TTC549 (cell line): ENCODE measurements around the gene LRRC8D.

Experiments
- FAIRE-seq: peaks from 2 replicates; lab custom pipeline; 2012; peaks lifted over from hg19 to GRCh38; lab: Jason Lieb, UNC

Gene LRRC8D

DNA sequence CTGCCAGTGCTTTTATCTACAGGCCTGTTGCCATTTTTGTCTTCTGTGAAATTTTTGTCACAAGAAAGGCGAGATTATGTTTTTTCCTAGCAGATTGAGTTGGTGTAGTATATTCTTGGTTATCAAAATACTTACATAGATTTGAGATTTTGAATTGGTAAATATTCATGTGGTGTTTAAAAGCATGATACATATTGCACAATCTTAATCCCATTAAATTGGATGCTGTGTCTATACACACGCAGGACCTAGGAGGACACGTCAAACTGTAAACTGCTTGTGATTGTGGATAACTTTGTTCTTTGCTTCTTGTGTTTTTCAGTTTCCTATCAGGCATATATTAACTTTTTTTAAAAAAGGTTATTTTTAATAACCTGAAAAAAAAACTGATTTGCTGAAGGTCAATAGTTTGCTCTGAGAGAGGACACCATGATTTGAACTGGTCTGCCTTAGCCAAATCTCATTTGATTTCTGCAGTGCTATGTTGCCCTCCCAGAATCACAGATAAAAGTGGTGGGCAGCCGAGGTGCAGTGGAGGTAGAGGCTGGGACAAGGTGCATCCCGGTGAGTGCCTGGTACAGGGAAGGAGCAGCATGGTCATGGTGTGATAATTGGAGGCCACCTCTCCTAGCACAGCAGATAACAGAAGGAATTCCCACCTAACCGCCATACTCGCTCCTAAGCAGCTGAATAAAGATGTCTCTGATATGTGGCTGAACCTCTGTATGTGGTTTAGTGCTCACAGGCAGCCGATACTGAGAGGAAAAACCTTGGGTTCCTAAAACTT is 76.7 kb downstream of the LRRC8D start:
- no peak for FAIRE-seq

DNA sequence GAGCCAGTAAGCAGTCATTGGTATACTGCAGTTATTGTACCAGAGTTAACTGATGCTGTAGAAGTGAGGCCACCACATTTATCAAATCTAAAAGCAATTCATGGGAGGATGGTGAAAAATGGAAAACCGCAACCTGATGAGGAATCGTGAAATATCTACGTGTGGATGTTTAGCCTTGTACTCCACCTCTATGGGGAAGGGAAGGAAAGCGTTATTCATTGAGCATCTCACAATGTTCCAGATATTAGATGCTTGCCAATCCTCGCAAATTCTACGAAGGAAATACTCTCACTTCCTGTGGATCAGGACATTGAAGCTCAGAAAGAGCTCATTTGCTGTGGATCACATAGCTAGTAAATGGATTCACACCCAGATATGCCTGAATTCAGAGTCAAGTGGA is 77.3 kb downstream of the LRRC8D start:
- FAIRE-seq: no peak

DNA sequence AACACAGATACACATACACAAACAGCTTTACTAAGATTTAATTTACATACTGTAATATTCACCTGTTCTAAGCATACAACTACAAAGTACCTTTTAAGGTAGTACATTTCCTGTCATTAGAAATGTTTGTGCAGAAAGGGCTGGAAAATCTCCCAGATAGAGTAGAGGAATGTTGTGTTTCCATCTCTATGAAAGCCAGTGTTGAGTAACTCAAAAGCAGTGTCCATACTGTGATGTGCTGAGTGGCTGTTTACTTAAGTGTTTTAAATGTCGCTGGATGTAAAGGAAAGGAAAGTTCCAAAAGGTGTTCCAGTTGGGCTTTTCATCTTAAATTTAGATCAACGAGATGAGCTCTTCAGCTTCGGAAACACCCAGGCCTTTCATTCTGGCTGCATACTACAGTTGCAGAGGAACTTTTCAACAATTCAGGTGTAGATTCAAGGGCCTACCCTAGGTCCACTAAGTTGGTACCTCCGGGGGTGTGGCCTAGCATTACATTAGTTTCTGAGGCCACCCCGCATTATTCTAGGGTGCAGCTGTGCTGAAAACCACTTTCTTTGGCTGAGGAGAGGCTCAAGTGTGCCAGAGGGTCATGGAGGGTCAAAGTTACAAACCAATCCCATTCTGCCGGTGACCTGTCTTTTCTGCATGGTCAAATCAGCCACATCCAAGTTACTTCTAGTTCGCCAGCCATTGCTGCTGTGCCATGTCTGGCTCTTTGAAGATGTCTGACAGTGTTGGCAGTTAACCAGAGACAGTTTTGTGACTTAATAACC is 78.1 kb downstream of the LRRC8D start:
- FAIRE-seq: no peak

DNA sequence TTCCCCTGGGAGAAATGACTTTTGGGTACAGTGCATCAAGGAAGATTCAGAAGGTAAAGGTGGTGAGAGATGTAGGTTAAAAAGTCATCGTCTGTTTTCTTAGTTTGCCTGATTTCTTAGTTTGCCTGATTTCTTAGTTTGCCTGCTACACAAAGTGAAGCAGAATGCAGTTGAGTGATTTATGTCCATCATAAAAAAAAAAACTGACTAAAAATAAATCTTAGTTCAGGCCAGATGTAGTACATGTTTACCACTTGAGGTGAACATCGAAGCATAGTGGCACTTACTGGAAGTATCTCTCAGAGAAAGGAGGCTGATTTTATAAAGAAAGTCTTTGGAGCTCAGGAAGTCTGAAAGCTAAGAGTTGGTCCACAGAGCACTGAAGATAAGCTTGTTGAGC is 79.5 kb downstream of the LRRC8D start:
- FAIRE-seq: no peak

DNA sequence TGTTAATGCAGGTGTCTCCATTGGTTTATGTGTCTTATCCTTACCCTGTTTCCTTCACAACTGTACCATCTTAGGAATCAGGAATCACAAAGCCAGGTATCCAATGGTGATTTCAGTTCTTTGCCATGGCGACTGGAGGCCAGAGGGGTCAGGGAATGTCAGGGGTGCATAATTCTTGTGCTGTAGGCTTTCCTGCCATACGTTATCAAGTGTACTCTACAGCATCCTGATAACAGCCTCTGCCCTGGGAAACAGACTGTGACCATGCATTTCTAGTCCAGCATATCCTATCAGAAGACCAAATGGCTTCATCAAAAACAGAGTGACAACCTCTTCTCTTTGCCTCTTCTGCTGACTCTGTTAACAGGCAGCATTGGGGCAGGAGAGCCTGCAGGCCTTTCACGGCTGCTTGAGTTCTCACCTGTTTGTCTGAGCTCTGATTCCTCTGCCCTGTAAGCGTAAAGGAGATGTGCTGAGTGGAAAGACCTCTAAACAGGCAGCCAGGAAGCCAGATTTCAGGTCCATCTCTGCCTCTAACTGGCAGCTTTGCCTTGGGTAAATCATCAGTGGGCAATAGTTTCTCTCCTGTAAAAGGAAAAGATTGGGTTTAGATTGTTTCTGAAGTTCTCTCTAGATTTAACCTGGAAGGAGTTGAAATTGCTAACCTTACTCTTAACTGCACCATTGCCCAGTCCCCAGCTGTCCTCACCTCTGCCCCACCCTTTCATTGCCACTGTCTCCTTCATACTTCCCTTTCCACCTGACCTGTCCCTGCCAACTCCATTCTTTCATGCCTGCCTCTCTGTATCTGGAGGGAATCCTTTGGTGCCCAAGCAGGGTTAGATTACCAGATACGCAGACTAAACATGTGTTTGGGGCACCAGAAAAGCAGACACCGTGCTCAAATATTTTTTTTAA is 80.2 kb downstream of the LRRC8D start:
- FAIRE-seq: no peak

DNA sequence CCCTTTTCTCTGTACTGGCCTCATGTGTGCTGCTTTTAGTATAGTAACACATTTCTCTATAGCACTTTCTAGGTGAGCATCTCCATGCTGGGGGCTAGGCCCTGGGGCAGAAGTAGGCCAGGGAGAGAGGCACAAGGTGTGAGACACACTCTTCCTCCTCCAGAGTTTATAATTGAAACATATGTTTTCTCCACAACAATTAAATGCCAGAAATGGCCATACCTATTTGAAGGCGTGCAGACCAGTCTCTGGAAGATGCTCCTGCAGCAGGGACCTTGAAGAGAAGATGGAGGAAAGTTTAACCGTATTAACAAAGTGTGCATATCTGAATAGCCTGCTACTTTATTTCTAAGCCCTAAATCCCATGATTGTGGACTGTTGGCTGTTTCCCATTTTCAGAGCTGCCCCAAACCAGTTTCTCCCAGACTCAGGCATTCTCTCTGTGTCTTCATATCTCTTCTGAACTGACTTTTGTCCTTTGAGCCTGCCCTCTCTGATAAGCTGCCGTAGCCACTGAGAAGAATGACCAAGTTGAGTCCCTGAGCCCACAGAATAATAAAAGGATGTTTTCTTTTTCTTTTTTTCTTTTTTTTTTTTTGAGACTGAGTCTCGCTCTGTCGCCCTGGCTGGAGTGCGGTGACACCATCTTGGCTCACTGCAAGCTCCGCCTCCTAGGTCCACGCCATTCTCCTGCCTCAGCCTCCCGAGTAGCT is 81.3 kb downstream of the LRRC8D start:
- no peak for FAIRE-seq

DNA sequence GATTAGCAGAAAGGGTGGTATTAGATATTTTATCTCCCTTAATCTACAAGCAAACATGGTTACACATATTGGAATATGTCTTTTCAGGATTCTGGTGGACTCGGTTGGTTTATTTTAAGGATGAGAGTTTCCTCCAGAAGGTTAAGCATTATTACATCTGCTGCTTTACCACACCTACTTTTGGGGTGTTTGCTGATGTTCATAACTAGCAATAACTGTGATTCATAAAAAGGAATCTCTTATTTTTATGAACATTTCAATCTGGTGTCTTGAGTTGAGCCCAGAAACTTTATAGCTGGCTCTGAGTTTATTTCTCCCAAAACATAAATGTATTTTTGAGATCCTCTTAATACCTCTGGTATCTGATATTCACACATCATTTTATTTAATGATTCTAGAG is 82.7 kb downstream of the LRRC8D start:
- no peak for FAIRE-seq

DNA sequence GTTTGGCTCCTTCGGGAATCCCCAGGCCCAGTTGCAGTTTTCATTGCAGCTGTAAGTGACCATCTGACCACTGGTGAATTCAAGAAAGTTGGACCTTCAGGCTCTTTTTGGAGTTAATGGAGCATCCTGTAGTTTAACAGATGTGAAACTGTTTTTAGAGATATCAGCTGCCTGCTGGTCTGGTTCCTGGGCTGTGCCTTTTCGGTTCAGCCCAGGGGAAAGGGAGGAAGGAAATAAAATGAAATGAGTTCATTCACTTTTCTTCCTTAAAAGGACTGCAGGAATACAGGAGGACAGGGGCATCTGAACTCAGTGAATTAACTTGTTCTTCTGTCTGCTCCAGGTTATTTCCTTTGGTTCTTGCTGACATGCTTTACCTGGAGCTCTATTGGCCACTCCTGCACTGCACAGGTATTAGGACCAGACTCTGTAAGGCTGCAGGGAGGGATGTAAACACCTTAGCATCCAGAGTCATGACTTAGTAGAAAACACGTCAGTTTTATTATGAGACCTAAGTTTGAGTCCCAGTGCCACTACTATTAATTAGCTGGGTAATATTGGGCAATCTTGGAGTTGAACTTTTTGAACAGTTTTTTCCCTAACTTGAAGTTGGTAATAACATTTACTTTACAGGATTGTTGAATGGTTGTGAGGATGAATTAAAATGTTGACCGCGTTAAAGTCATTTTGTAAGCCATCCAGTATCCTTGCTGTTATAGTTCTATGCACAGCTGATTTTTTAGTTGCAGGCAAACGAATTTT is 83.6 kb downstream of the LRRC8D start:
- no peak for FAIRE-seq

DNA sequence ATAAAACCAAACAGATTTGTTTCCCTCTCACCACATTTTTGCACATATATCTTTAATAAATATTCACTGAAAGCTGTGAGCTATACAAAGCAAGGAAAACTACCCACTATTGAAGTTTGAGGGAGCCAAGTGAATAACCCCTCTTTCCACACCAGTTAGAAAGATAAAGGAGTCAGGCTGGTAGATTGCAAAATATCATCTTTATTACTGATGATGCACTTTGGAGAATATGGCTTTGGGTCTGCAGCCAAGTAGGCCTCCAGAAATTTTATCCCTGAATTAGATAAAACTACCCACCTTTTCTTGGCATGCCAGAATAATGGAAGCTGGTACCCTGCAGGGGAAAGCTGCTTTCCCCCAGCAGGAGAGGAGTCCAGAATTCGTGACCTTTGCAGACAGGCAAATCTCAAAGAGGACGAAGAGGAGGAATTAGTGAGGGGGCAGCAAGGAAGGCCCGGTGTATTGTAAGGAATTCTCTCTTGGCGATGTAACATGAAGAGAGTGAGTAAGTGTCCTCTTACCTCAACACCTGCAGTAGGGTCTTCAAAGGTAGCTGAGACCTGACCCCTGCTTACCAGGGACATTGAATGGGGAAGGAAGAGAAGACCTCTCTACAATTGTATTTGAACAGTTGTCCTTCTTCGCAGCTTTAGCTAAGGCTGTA is 84.7 kb downstream of the LRRC8D start:
- no peak for FAIRE-seq

DNA sequence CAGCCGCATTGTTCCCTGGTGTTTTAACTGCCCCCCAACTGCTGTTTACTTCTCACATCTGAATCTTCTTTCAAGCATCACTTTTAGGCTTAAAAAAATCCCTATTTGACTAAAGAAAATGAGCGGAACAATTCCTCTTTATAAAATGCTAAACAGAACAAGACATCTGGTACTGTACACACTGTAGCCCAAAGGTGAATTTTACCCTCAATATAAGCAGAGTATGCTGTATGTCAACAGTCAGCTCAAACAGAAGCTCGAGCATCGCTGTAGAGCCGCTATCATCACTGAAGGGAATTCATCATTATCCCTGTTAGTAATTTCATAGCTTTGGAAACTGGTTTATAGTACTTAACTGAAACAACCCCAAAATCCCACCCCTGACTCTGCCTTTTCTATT is 85.3 kb downstream of the LRRC8D start:
- no peak for FAIRE-seq

DNA sequence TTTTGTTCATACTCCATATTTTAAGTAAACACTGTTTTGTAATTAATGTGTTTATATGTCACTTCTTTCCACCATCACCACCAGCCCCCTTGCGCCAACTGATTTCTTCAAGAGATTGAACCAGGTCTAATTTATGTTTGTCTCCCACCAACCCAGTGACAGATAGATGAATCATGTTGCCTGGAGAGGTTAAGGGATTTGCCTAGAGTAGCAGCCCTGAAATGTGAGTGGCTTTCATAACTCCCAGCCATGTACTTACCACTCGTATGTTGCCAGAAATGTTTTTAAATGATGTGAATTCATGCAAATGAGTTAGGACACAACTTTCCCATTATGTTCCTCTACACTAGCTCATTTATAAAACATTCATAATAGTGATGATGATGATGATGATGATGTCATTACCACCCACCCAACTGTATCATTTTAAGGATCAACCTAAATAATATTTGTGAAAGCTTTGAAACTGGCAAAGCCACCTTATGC is 86.9 kb downstream of the LRRC8D start:
- no peak for FAIRE-seq

DNA sequence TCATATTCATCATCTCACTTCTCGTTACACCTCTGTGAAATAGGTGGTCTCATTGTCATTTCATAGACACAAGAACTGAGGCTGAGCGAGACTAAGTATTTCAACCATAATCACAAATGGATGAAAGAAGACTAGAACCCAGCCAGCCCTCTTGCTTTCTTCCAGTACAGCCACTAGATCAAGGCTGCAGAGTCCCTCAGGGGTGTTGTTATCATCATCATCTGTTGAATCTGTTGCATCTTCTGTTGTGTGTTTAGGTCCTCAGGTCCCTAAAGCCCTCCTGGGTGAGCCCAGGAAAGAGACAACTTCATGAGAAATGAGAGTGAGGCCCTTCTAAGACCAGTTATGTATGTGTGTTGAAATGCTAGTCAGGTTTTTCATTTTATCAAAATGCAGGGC is 87.4 kb downstream of the LRRC8D start:
- no peak for FAIRE-seq

DNA sequence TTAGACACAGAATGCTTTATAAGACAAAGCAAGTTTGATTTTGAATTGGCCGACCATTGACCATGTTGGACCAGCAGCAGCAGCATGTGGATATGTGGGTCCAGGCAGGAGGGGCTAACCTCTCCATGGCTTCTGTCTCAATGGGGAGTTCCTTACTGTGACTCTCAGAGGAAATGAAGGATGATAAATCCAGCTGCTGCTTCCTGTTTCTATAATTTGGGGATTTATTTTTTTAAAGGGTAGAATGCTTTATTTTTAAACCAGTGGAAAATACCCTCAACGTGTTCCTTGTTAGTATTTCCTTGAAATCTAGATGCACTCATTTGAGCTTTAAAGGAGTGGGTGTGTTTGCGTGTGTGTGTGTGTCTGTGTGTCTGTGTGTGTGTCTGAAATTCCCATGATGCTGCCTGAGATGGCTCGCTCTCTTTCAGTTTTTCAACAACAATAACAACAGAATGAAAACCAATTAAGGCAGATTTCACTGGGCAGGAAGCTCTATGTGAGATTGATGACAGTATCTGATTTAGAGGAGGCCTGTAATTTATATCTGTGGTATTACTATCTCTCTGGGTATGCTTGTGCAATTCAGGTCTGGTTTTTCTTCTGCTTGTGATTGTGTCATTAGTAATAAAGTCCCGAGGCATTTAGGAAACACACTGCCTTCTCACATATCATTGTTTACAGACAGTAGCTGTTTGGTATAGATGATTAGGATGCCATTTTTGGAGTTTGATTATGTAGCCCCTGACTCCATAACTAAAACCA is 88.0 kb downstream of the LRRC8D start:
- FAIRE-seq: no peak

DNA sequence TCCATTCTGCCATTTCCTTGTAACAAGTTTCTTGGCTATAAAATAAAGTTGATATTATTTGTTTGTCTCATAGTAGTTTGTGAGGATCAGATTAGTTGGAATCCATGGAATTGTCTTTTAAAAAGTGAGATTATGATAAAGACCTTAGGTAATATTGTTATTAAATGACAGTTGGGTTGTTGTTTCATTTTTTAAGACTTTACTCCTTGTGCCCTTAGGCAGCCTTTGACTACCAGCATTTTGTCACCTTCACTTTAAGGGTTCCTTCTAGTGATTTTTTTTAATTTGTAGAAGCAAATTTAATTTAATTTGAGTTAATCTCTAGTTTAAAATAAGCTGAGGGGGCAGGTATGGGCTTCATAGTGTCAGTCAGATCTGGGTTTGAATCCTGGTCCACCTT is 89.4 kb downstream of the LRRC8D start:
- no peak for FAIRE-seq

DNA sequence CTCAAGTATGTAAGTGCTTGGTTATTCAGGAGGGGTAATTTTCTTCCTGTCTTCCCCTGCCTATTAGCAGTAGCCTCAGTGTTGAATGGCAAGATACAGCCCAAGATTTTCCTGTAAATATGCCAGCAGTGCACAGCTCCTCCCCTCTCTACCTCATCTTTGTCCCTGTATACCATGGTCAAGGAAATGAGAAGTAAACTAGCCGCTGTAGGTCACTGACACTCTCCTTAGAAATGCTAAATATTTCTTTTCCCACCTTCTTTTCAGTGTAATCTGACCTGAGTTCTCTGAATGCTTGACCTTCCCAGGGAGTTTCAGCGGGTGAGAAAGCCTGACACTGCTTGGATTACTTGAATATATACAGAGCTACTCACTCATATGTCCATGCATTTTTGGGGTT is 89.9 kb downstream of the LRRC8D start:
- no peak for FAIRE-seq

DNA sequence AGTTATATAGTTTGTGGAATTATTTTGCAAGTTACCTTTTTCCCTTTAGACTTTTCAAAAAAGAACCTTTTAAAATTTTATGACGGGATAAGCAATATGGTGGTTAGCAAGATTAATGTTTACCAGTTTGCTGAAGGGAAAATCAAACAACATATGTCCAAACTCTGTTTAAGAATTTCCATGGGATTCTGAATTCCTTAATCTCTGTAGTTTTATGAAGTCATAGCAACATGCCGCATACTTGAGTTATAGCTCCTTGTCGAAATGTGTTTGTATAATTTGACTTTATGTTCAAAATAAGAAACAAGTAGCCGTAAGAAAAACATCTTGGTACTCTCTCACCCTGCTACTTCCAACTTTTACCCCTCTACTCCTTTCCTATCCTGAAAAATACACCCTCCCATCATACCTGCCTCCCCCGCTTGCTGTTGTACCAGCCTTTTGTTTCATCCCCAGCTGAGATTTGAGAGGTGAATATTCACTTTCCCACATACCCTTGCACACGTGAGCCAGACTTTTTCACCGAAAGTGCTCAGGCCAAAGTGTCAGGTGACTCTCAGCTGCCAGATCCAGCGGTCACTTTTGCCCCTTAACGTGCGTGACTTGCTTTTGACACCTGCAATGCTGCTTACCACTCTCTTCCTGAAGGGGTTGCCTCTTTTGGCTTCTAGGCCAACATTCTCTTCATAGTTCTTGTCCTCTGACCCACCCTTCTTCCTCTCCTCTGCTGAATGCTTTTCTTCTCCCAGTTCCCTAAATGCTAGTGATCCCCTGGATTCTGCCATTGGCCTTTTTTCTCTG is 90.6 kb downstream of the LRRC8D start:
- no peak for FAIRE-seq

DNA sequence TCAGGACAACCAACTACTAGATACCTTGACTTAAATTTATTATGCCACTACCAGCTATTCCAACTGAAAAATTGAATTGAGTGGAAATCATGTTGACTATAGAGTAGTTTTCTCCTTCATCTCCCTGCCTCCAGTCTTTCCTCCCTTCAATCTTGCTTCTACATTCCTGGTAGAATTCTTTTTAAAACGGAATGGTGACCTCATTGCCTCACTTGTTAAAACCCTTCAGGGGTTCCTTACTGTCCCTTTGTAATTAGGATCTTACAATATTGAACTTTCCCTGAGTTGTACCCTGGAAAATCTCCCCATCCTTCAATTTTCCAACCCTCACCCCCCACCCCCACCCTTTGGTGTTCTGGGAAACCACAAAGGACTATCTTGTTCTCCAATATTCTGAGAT is 91.2 kb downstream of the LRRC8D start:
- no peak for FAIRE-seq

DNA sequence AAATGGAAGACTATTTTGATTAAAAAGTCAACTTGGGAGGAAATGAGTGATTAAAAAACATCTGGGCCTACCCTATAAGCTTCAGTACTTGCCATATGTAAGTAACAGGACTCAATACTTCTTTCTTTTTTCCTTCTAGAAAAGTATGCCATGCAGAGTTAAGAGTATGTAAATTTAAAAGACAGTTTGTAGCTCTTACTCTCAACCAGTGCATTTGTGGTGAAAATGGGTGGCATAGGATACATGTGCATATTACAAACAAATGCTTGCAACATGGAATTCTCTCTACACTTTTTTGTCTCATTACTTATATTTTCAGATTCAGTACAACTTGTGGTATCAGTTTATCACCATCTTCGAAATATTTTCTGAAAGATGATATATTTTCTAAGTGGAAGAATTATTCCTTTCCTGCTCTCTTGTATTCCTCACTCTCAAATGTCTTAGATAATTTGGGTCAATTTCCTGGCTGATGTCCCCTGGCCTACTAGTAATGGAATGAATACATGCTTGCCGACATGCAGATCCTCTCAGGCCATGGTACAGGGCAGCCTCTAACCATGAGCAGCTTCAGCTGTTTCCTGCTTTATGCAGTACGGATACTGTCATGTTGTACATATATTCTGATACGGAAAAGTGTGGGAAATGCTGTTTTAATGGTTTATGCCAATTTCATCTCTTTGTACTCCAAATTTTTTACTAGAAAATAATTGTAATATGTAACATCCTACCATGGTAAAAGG is 92.7 kb downstream of the LRRC8D start:
- no peak for FAIRE-seq
